ENCODE data around the gene TMEM126B. TPM values are rescaled to one million over a fixed set of nuclear protein-coding genes. Genes with fewer than 3 reads are reported as not detected.

The TMEM126B gene
- total RNA-seq, 1 experiment from 2014 or later, result 65.8 TPM

DNA sequence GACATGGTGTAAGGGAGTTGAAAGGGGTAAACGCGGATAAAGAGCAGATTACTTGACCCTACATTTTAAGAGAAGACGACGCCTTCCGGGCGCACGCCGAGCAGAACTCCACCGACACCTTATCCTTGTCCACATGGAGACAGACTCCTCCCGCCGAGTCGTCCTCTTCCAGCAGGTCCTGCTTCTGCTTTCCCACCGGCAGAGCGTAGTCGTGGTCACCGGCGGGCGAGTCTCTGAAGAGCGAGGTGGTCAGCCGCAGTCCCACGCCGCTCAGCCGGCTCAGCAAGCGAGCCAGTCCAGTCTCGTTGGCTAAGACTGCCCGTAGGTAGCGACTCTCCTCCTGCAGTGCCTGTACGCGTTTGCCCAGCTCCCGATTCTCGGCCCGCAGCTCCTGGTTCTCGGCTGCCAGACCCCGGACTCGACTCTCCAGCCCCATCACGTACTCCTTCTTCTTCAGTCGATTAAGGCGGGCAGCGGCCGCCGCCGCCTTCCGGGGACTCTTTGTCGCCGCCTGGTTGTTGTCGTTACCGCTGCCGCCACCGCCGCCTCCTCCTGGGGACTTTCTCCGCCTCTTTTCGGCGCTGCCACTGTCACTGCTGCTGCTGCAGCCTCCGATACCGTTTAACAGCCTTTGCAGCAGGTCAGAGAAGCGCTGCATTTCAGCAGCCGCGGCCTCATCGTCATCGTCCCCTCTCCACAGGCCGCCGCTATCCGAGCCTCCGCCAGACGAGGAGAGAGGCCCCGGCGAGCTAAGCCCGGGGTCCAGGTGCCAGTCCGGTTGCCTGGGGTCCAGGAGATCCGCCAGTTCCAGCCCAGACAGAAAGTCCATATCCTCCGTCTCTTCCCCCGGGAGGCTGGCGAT is 35.6 kb downstream of the TMEM126B start (continued):
- TF ChIP-seq, protein P1, sequence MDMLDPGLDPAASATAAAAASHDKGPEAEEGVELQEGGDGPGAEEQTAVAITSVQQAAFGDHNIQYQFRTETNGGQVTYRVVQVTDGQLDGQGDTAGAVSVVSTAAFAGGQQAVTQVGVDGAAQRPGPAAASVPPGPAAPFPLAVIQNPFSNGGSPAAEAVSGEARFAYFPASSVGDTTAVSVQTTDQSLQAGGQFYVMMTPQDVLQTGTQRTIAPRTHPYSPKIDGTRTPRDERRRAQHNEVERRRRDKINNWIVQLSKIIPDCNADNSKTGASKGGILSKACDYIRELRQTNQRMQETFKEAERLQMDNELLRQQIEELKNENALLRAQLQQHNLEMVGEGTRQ (CRISPR knock-in tag; IDR thresholded peaks at IDR 0.05), result no peak
- TF ChIP-seq ATF1 (CRISPR knock-in tag; IDR thresholded peaks at IDR 0.05) (peak; percentile 34; the same call in 1 of the 2 replicates), ZBTB21 (CRISPR knock-in tag; IDR thresholded peaks at IDR 0.05; ENCODE audit: borderline replicate concordance) (no peak), SMAD4 (CRISPR knock-in tag; IDR thresholded peaks at IDR 0.05) (no peak)
- TF ChIP-seq, protein P2, sequence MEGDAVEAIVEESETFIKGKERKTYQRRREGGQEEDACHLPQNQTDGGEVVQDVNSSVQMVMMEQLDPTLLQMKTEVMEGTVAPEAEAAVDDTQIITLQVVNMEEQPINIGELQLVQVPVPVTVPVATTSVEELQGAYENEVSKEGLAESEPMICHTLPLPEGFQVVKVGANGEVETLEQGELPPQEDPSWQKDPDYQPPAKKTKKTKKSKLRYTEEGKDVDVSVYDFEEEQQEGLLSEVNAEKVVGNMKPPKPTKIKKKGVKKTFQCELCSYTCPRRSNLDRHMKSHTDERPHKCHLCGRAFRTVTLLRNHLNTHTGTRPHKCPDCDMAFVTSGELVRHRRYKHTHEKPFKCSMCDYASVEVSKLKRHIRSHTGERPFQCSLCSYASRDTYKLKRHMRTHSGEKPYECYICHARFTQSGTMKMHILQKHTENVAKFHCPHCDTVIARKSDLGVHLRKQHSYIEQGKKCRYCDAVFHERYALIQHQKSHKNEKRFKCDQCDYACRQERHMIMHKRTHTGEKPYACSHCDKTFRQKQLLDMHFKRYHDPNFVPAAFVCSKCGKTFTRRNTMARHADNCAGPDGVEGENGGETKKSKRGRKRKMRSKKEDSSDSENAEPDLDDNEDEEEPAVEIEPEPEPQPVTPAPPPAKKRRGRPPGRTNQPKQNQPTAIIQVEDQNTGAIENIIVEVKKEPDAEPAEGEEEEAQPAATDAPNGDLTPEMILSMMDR (IDR thresholded peaks at IDR 0.05), result no peak
- TF ChIP-seq, protein P3, sequence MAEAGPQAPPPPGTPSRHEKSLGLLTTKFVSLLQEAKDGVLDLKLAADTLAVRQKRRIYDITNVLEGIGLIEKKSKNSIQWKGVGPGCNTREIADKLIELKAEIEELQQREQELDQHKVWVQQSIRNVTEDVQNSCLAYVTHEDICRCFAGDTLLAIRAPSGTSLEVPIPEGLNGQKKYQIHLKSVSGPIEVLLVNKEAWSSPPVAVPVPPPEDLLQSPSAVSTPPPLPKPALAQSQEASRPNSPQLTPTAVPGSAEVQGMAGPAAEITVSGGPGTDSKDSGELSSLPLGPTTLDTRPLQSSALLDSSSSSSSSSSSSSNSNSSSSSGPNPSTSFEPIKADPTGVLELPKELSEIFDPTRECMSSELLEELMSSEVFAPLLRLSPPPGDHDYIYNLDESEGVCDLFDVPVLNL (CRISPR knock-in tag; IDR thresholded peaks at IDR 0.05; ENCODE audit: borderline replicate concordance, low read depth), result no peak

DNA sequence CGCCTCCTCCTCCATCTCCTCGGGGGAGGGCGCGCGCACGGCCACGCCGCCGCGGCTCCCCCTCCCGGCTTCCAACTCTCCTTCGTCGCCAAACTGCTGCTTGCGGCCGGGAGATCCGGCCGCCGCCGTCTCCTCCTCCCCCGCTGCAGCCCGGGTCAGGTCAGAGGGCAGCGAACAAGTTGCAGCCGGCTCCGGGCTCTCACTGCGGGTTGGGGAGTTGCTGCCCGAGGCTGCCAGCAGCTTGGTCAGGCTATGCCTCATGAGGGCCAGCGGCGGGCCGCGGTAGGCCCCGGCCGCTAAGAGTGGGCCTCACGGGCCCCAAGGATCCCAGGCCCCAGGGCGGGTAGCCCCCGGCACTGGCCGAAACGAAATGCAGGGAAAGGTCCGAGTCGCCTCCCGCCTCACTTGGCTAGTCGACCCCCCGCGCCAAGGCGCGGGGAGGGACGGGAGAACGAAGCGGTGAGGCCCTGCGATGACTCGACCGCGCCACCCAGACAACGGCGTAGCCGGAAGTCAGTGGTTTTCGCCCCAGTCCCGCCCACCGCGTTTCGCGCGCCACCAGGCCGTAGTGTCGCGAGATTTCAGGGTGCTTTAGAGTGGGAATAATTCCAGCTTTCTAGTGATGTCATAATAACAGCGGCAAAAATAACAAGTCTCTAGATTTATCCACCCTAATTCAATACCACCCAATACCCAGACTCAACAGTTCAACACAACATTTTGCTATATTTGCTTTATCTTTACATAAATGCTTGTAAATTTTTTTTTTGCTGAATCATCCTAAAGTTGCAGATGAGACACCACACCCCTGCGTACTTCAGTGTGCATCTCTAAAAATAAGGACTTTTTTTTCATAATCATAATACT is 36.5 kb downstream of the TMEM126B start, which contains the start of gene CREBZF:
Gene CREBZF (minus strand): TSS at position 515 of the 867 bp plus-strand sequence. CDS start 254 bp downstream, at position 261.
- POLR2A ChIA-PET, result interaction anchor here (0.6 to 2.9 kb wide), 4 partner anchors 10 to 190 kb away, joined by 3 to 24 read pairs (median 8); partner anchors contain the start of genes DLG2, TMEM126A and TMEM126B
- peak within 1 kb of the TSS; percentile 96 for H3K27ac Mint-ChIP-seq
- CTCF ChIA-PET, result no interaction called here
- ATAC-seq, result peak; percentile 93
- peaks cover 1% of the 10 kb centered on the region for H3K27me3 Mint-ChIP-seq (ENCODE audit: low read depth)
- peak within 1 kb of the TSS; percentile 96 for H3K4me3 Mint-ChIP-seq
- H3K36me3 Mint-ChIP-seq, result peaks cover 37% of the 10 kb centered on the region
- H3K9me3 Mint-ChIP-seq, result no peaks in the 10 kb centered on the region
- peak; percentile 94 for DNase-seq (ENCODE audit: low spot score)
- peaks cover 28% of the 10 kb centered on the region for H3K4me1 Mint-ChIP-seq
- TF ChIP-seq HMGA2 (CRISPR knock-in tag; IDR thresholded peaks at IDR 0.05) (no peak), ZNF396 (CRISPR knock-in tag; IDR thresholded peaks at IDR 0.05; ENCODE audit: borderline replicate concordance) (no peak), ZBTB21 (CRISPR knock-in tag; IDR thresholded peaks at IDR 0.05; ENCODE audit: borderline replicate concordance) (0 out of 2 replicates have a peak, but pooled peaks have one; percentile 35), ZNF423 (CRISPR knock-in tag; IDR thresholded peaks at IDR 0.05) (no peak), GRHL2 (CRISPR knock-in tag; IDR thresholded peaks at IDR 0.05; ENCODE audit: insufficient replicate concordance, severe bottlenecking) (no peak), EMX1 (CRISPR knock-in tag; IDR thresholded peaks at IDR 0.05) (no peak), ZNF263 (CRISPR knock-in tag; IDR thresholded peaks at IDR 0.05; ENCODE audit: low read depth) (no peak), GABPB1 (CRISPR knock-in tag; IDR thresholded peaks at IDR 0.05) (peak; percentile 56; the same call in 1 of the 2 replicates), FOXJ3 (CRISPR knock-in tag; IDR thresholded peaks at IDR 0.05; ENCODE audit: borderline replicate concordance) (no peak), CREM (CRISPR knock-in tag; IDR thresholded peaks at IDR 0.05) (no peak), ATF1 (CRISPR knock-in tag; IDR thresholded peaks at IDR 0.05) (no peak)
- TF ChIP-seq, protein P3 (CRISPR knock-in tag; IDR thresholded peaks at IDR 0.05; ENCODE audit: borderline replicate concordance, low read depth), result peak; percentile 85; the same call in 1 of the 2 replicates
- TF ChIP-seq, protein P4, sequence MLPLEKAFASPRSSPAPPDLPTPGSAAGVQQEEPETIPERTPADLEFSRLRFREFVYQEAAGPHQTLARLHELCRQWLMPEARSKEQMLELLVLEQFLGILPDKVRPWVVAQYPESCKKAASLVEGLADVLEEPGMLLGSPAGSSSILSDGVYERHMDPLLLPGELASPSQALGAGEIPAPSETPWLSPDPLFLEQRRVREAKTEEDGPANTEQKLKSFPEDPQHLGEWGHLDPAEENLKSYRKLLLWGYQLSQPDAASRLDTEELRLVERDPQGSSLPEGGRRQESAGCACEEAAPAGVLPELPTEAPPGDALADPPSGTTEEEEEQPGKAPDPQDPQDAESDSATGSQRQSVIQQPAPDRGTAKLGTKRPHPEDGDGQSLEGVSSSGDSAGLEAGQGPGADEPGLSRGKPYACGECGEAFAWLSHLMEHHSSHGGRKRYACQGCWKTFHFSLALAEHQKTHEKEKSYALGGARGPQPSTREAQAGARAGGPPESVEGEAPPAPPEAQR (CRISPR knock-in tag; IDR thresholded peaks at IDR 0.05), result no peak
- TF ChIP-seq, protein P5, sequence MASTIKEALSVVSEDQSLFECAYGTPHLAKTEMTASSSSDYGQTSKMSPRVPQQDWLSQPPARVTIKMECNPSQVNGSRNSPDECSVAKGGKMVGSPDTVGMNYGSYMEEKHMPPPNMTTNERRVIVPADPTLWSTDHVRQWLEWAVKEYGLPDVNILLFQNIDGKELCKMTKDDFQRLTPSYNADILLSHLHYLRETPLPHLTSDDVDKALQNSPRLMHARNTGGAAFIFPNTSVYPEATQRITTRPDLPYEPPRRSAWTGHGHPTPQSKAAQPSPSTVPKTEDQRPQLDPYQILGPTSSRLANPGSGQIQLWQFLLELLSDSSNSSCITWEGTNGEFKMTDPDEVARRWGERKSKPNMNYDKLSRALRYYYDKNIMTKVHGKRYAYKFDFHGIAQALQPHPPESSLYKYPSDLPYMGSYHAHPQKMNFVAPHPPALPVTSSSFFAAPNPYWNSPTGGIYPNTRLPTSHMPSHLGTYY (CRISPR knock-in tag; IDR thresholded peaks at IDR 0.05), result no peak
- TF ChIP-seq, protein P6, sequence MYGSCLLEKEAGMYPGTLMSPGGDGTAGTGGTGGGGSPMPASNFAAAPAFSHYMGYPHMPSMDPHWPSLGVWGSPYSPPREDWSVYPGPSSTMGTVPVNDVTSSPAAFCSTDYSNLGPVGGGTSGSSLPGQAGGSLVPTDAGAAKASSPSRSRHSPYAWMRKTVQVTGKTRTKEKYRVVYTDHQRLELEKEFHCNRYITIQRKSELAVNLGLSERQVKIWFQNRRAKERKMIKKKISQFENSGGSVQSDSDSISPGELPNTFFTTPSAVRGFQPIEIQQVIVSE (CRISPR knock-in tag; IDR thresholded peaks at IDR 0.05; ENCODE audit: borderline replicate concordance), result no peak
- TF ChIP-seq, protein P7, sequence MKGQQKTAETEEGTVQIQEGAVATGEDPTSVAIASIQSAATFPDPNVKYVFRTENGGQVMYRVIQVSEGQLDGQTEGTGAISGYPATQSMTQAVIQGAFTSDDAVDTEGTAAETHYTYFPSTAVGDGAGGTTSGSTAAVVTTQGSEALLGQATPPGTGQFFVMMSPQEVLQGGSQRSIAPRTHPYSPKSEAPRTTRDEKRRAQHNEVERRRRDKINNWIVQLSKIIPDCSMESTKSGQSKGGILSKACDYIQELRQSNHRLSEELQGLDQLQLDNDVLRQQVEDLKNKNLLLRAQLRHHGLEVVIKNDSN (CRISPR knock-in tag; IDR thresholded peaks at IDR 0.05), result no peak
- TF ChIP-seq, protein P8, sequence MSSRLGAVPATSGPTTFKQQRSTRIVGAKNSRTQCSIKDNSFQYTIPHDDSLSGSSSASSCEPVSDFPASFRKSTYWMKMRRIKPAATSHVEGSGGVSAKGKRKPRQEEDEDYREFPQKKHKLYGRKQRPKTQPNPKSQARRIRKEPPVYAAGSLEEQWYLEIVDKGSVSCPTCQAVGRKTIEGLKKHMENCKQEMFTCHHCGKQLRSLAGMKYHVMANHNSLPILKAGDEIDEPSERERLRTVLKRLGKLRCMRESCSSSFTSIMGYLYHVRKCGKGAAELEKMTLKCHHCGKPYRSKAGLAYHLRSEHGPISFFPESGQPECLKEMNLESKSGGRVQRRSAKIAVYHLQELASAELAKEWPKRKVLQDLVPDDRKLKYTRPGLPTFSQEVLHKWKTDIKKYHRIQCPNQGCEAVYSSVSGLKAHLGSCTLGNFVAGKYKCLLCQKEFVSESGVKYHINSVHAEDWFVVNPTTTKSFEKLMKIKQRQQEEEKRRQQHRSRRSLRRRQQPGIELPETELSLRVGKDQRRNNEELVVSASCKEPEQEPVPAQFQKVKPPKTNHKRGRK (CRISPR knock-in tag; IDR thresholded peaks at IDR 0.05; ENCODE audit: borderline replicate concordance), result no peak
